ENCODE results near the gene AGAP1. TPM values are rescaled to one million over a fixed set of nuclear protein-coding genes. Genes with fewer than 3 reads are reported as not detected.

The AGAP1 gene
- total RNA-seq, 1 donor from 2014 or later = 33.7 TPM

DNA sequence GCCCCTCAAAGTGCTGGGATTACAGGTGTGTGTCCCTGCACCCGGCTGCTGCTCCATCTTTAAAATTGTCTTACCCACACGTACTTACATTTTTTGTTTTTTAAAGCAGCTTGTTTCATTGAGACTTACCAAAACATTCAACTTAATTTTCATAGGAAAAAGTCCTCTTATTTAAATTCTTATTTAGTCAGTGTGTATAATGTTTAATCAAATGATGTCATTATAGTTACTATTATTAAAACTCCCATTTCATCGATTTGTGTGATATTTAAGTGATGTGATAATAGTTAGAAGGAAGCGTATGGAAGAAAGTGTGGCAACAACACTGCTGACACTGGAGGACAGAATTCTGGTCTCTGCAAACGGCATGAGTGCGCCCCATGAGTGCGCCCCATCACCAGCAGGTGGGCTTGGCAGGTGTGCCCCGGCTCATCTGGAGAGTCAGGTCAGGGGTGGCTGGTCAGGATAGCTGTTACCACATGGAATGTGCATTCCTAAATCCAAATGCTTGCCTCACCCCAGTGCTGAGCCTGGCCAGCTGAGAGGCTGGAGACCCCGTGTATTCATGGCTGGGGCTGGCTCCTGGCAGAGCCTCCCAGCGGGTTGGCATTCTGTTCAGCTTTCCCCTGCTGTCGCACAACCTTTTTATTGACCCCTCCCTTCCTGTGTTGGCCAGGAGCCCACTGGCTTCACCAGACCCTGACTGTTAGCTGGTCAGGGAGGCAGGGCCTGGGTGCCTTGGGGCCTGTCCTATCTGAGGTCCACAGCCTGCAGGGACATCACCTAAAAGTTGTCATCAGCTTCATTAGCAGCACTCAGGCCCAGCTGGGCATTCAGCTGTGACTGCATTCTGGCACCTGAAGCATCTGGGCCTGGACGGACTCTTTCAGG, 79.7 kb downstream of the AGAP1 start:
- no peaks in the 10 kb centered on the region for H3K27me3 ChIP-seq (ENCODE audit: control insufficient read depth, insufficient read depth, low read length)
- TF ChIP-seq, protein P1, sequence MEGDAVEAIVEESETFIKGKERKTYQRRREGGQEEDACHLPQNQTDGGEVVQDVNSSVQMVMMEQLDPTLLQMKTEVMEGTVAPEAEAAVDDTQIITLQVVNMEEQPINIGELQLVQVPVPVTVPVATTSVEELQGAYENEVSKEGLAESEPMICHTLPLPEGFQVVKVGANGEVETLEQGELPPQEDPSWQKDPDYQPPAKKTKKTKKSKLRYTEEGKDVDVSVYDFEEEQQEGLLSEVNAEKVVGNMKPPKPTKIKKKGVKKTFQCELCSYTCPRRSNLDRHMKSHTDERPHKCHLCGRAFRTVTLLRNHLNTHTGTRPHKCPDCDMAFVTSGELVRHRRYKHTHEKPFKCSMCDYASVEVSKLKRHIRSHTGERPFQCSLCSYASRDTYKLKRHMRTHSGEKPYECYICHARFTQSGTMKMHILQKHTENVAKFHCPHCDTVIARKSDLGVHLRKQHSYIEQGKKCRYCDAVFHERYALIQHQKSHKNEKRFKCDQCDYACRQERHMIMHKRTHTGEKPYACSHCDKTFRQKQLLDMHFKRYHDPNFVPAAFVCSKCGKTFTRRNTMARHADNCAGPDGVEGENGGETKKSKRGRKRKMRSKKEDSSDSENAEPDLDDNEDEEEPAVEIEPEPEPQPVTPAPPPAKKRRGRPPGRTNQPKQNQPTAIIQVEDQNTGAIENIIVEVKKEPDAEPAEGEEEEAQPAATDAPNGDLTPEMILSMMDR (IDR thresholded peaks at IDR 0.05; ENCODE audit: insufficient read depth, low read length, poor library complexity, severe bottlenecking) = no peak
- H3K36me3 ChIP-seq (ENCODE audit: control insufficient read depth, insufficient read depth, low read length) = no peaks in the 10 kb centered on the region
- no peak for DNase-seq (ENCODE audit: low read depth)
- H3K4me3 ChIP-seq (ENCODE audit: low read depth, low read length) = no peak overlapping the region

DNA sequence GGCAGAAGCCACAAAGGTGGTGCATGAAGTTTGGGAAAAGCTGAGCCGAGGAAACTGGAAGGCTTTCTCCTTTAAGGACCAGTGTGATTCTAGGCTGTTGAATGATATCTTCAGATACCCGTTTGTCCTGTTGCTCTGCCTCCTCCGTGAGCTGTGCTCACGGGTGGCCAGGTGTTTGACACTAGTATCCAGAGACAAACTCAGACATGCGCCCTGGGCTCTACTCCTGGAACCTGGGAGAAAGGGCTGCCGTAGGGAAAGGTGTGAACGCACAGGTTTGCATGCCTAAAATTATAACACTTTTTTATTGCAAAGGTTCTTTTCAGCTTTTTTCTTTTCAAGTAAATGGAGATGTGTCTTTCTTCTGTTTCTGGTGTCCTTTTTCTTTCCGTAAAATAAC, 81.6 kb downstream of the AGAP1 start:
- no peak for DNase-seq (ENCODE audit: low read depth)

DNA sequence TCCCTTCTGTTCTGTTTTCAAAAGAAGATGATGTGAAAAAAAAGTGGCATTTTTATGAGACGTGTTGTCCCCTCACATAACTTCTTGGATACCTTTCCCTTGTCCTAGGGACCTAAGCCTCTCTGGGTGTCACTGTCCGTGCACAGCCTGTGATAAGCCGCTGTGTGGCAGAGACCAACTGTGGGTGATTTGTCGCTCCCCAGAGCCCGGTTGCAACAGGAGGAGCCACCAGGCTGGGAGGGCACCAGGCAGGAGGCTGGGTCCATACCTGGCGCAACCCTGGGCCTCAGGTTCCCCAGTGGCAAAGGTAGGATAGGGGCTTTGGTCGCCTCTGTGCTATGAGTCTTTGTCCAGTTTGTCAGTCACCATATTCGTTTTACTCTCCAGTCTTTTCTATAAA, 82.1 kb downstream of the AGAP1 start:
- no peaks in the 10 kb centered on the region for H3K27me3 ChIP-seq (ENCODE audit: control insufficient read depth, insufficient read depth, low read length)
- TF ChIP-seq, protein P1 (IDR thresholded peaks at IDR 0.05; ENCODE audit: insufficient read depth, low read length, poor library complexity, severe bottlenecking) = no peak
- H3K4me3 ChIP-seq (ENCODE audit: low read depth, low read length) = no peak overlapping the region
- no peaks in the 10 kb centered on the region for H3K36me3 ChIP-seq (ENCODE audit: control insufficient read depth, insufficient read depth, low read length)
- DNase-seq (ENCODE audit: low read depth) = no peak

More for the DNA sequence above, 81.6 kb downstream of the AGAP1 start:
- TF ChIP-seq, protein P1 (IDR thresholded peaks at IDR 0.05; ENCODE audit: insufficient read depth, low read length, poor library complexity, severe bottlenecking) = no peak
- H3K27me3 ChIP-seq (ENCODE audit: control insufficient read depth, insufficient read depth, low read length) = no peaks in the 10 kb centered on the region
- no peaks in the 10 kb centered on the region for H3K36me3 ChIP-seq (ENCODE audit: control insufficient read depth, insufficient read depth, low read length)
- no peak overlapping the region for H3K4me3 ChIP-seq (ENCODE audit: low read depth, low read length)

DNA sequence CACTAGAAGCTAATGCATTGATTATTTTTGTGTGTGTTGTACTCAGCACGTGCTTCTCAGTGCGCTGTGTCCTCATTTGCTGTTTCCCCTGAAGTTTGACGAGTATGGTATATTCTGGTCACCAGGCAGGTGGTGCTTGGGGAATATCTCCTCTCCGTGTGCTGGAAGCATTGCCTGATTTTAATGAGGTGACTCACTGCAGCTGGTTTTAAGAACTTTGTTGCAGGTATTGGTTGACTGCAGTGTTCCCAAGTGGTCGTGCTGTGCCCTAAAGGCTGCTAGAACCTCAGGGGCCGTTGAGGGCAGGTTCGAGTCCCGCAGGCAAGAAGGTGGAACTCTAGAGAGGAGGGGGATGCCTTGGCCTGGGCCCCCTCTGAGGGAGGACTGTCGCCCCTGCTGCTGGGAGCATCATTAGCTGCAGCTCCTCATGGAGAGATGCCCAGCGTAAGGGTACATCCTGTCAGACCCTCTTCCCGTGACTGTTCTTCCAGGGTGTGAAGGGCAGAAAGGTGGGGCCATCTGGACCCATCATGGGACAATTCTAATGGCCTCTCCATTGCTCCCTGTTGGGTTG, 82.6 kb downstream of the AGAP1 start:
- no peak for DNase-seq (ENCODE audit: low read depth)
- TF ChIP-seq, protein P1 (IDR thresholded peaks at IDR 0.05; ENCODE audit: insufficient read depth, low read length, poor library complexity, severe bottlenecking) = no peak
- Histone ChIP-seq H3K36me3 (ENCODE audit: control insufficient read depth, insufficient read depth, low read length) (no peaks in the 10 kb centered on the region), H3K27me3 (ENCODE audit: control insufficient read depth, insufficient read depth, low read length) (no peaks in the 10 kb centered on the region), H3K4me3 (ENCODE audit: low read depth, low read length) (no peak overlapping the region)

DNA sequence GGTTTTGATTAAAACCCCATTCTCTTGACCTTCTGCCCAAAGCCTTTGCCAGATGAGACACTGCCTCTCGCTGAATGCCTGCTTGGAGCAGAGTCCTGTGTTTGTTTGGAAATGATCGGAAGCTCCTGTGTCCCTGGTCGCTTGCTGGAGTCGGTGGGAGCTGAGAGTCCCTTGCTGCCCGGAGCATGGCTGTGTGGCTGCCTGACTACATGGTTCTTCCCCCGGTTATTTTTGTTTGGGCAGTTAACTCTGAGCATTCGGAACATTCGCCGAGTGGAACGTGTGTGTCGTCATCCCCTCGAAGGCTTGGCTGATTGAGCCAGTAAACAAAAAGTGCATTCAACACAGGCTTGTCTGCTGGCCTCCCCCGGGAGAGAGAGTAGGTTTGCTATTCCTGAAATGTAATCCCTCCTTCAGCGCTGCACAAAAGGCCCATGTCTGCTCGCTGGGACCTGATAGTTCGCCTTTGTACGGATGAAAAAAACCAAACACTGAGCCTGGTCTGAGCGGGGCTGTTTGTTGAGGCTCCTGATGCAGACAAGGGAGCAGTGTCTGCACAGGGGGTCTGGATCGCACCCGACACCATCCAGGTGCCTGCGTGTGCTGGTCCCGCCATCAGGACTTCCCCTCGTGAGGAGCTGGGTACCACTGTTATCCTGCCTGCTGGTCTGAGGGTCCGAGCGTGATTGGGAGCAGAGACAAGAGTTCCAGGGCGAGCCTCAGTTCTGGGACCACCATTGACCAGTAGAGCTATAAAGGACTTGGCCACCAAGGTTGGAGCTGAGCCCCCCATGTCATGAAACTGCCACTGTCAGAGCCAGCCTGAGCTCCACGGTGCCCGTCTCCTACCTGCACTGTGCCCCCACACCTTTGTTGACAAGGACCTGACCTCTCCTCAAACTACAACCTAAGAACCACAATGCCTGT, 83.8 kb downstream of the AGAP1 start:
- TF ChIP-seq, protein P1 (IDR thresholded peaks at IDR 0.05; ENCODE audit: insufficient read depth, low read length, poor library complexity, severe bottlenecking) = no peak
- Histone ChIP-seq H3K36me3 (ENCODE audit: control insufficient read depth, insufficient read depth, low read length) (no peaks in the 10 kb centered on the region), H3K4me3 (ENCODE audit: low read depth, low read length) (no peak overlapping the region), H3K27me3 (ENCODE audit: control insufficient read depth, insufficient read depth, low read length) (no peaks in the 10 kb centered on the region)
- no peak for DNase-seq (ENCODE audit: low read depth)
